HG02970 (cell line): Measurements from ENCODE around the gene NUP50.
"Not testable (repeated sequence)": the region's sequence is repeated elsewhere in the genome, so short reads cannot be mapped to it uniquely, and the experiment has no call there.

Experiments
- ATAC-seq: cut with Tn5 transposase; IDR thresholded peaks from one replicate; pipeline ENCODE4 v1.9.1; 2021; ENCODE audit warnings: mild to moderate bottlenecking, moderate library complexity, moderate number of reproducible peaks; ENCODE audit not compliant: unreplicated experiment, low FRiP score

Gene NUP50

GRCh38 chr22:45159652-45160462, 3.9 kb upstream of the NUP50 start:
- no peak for ATAC-seq

GRCh38 chr22:45162531-45162930, 1.2 kb upstream of the NUP50 start:
- no peak for ATAC-seq

- ATAC-seq = peak; percentile 1
These were observed 650 bp upstream of the NUP50 start for GRCh38 chr22:45163099-45163450.

- ATAC-seq = peak; percentile 34
These were observed 754 bp downstream of the NUP50 start for GRCh38 chr22:45164270-45165088.

GRCh38 chr22:45166932-45167331, 3.2 kb downstream of the NUP50 start:
- no peak for ATAC-seq

GRCh38 chr22:45169591-45170466, 6.1 kb downstream of the NUP50 start:
- no peak for ATAC-seq

GRCh38 chr22:45171830-45172229, 8.1 kb downstream of the NUP50 start:
- ATAC-seq = no peak

- no peak for ATAC-seq
These were observed 9.3 kb downstream of the NUP50 start for GRCh38 chr22:45172881-45173585.

GRCh38 chr22:45179276-45180049, 15.7 kb downstream of the NUP50 start:
- no peak for ATAC-seq

- ATAC-seq = no peak
These were observed 16.5 kb downstream of the NUP50 start for GRCh38 chr22:45180146-45180679.

GRCh38 chr22:45181240-45181639, 17.5 kb downstream of the NUP50 start:
- ATAC-seq = no peak

GRCh38 chr22:45181766-45182165, 18.0 kb downstream of the NUP50 start:
- ATAC-seq = no peak

- no peak for ATAC-seq
These were observed 20.2 kb downstream of the NUP50 start for GRCh38 chr22:45183974-45184373.

GRCh38 chr22:45185718-45186514, 22.2 kb downstream of the NUP50 start:
- ATAC-seq = no peak

- no peak for ATAC-seq
These were observed 24.2 kb downstream of the NUP50 start for GRCh38 chr22:45187891-45188290.

GRCh38 chr22:45188779-45189178, 25.1 kb downstream of the NUP50 start:
- no peak for ATAC-seq

GRCh38 chr22:45190202-45190872, 26.6 kb downstream of the NUP50 start:
- no peak for ATAC-seq

GRCh38 chr22:45191746-45192145, 28.0 kb downstream of the NUP50 start:
- not testable (repeated sequence) for ATAC-seq
